ENCODE data around the gene FETUB. TPM values are rescaled to one million over a fixed set of nuclear protein-coding genes. Genes with fewer than 3 reads are reported as not detected.
"Not testable (repeated sequence)": the region's sequence is repeated elsewhere in the genome, so short reads cannot be mapped to it uniquely, and the experiment has no call there.

FETUB gene
- polyA plus RNA-seq, 2 of the 4 experiments (the other 2 are of a cell fraction) = 0.06 to 0.10 TPM

DNA sequence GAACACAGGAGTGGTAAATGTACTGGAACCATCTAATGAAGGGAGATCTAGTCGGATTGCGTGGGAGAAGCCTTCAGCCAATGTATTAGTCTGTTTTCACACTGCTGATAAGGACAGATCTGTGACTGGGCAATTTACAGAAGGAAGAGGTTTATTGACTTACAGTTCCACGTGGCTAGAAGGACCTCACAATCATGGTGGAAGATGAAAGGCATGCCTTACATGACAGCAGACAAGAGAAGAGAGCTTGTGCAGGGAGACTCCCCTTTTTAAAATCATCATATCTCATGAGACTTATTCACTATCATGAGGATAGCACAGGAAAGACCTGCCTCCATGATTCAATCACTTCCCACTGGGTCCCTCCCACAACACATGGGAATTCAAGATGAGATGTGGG lies 42.6 kb downstream of the FETUB start:
- Histone ChIP-seq H3K4me1 (no peaks in the 10 kb centered on the region), H3K27ac (no peak overlapping the region), H3K9me3 (no peaks in the 10 kb centered on the region), H3K4me2 (no peak overlapping the region), H3K4me3 (no peak overlapping the region)
- POLR2A ChIA-PET = no interaction called here
- DNase-seq (ENCODE audit: low read depth in 1 of 2, low spot score in 1 of 2) (no peak), FAIRE-seq (no peak), ATAC-seq (no peak)
- WGBS (ENCODE audit: missing lambda C conversion rate) = 33% methylated on average over 3 of the region's 3 CpGs
- CTCF ChIA-PET = no interaction called here
- TF ChIP-seq NR3C1 (IDR thresholded peaks at IDR 0.05) (no peak), RAD21 (conservative IDR thresholded peaks at IDR 0.05 in 1 of 2, IDR thresholded peaks at IDR 0.05 in 1 of 2) (no peak), CHD2 (IDR thresholded peaks at IDR 0.05; ENCODE audit: low read length, partially characterized antibody) (no peak), EHMT2 (IDR thresholded peaks at IDR 0.05; ENCODE audit: low read depth) (no peak), ZSCAN20 (CRISPR knock-in tag; IDR thresholded peaks at IDR 0.05) (no peak), SREBF2 (IDR thresholded peaks at IDR 0.05) (no peak)
- TF ChIP-seq, protein P1, sequence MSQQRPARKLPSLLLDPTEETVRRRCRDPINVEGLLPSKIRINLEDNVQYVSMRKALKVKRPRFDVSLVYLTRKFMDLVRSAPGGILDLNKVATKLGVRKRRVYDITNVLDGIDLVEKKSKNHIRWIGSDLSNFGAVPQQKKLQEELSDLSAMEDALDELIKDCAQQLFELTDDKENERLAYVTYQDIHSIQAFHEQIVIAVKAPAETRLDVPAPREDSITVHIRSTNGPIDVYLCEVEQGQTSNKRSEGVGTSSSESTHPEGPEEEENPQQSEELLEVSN (IDR thresholded peaks at IDR 0.05; ENCODE audit: borderline replicate concordance, low read depth) = no peak
- TF ChIP-seq, protein P2, sequence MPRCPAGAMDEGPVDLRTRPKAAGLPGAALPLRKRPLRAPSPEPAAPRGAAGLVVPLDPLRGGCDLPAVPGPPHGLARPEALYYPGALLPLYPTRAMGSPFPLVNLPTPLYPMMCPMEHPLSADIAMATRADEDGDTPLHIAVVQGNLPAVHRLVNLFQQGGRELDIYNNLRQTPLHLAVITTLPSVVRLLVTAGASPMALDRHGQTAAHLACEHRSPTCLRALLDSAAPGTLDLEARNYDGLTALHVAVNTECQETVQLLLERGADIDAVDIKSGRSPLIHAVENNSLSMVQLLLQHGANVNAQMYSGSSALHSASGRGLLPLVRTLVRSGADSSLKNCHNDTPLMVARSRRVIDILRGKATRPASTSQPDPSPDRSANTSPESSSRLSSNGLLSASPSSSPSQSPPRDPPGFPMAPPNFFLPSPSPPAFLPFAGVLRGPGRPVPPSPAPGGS (IDR thresholded peaks at IDR 0.05) = no peak
- TF ChIP-seq, protein P3, sequence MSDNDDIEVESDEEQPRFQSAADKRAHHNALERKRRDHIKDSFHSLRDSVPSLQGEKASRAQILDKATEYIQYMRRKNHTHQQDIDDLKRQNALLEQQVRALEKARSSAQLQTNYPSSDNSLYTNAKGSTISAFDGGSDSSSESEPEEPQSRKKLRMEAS (IDR thresholded peaks at IDR 0.05) = no peak

DNA sequence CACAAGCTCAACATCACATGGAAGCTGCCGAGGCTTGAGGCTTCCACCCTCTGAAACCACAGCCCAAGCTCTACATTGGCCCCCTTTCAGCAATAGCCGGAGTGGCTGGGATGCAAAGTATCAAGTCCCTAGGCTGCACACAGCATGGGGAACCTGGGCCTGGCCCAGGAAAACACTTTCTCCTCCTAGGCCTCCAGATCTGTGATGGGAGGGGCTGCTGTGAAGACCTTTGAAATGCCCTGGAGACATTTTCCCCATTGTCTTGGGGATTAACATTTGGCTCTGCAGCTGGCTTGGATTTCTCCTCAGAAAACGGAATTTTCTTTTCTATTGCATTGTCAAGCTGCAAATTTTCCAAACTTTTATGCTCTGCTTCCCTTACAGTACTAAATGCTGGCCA lies 43.8 kb downstream of the FETUB start:
- Histone ChIP-seq H3K27ac (no peak overlapping the region), H3K9me3 (no peaks in the 10 kb centered on the region), H3K4me3 (no peak overlapping the region), H3K4me2 (no peak overlapping the region), H3K4me1 (no peaks in the 10 kb centered on the region)
- ATAC-seq = no peak
- DNase-seq (ENCODE audit: low read depth in 1 of 2, low spot score in 1 of 2) = no peak
- CTCF ChIA-PET = no interaction called here
- FAIRE-seq = no peak
- 22% methylated on average over 2 of the region's 3 CpGs for WGBS (ENCODE audit: missing lambda C conversion rate)
- POLR2A ChIA-PET = no interaction called here
- TF ChIP-seq RFX5 (IDR thresholded peaks at IDR 0.05) (no peak), CHD2 (IDR thresholded peaks at IDR 0.05; ENCODE audit: low read length, partially characterized antibody) (no peak), ZC3H11A (IDR thresholded peaks at IDR 0.05) (no peak), HEYL (CRISPR knock-in tag; IDR thresholded peaks at IDR 0.05) (no peak), ZSCAN20 (CRISPR knock-in tag; IDR thresholded peaks at IDR 0.05) (no peak), SMC3 (IDR thresholded peaks at IDR 0.05) (no peak), MAZ (IDR thresholded peaks at IDR 0.05; ENCODE audit: borderline replicate concordance, low read depth, low read length) (no peak), HOXB5 (CRISPR knock-in tag; IDR thresholded peaks at IDR 0.05) (no peak), HOXA7 (CRISPR knock-in tag; IDR thresholded peaks at IDR 0.05) (no peak), NR3C1 (IDR thresholded peaks at IDR 0.05) (no peak), BHLHE40 (IDR thresholded peaks at IDR 0.05; ENCODE audit: low read depth, low read length) (no peak), KDM5A (IDR thresholded peaks at IDR 0.05) (no peak)
- TF ChIP-seq, protein P4, sequence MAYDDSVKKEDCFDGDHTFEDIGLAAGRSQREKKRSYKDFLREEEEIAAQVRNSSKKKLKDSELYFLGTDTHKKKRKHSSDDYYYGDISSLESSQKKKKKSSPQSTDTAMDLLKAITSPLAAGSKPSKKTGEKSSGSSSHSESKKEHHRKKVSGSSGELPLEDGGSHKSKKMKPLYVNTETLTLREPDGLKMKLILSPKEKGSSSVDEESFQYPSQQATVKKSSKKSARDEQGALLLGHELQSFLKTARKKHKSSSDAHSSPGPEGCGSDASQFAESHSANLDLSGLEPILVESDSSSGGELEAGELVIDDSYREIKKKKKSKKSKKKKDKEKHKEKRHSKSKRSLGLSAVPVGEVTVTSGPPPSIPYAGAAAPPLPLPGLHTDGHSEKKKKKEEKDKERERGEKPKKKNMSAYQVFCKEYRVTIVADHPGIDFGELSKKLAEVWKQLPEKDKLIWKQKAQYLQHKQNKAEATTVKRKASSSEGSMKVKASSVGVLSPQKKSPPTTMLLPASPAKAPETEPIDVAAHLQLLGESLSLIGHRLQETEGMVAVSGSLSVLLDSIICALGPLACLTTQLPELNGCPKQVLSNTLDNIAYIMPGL (CRISPR knock-in tag; IDR thresholded peaks at IDR 0.05; ENCODE audit: borderline replicate concordance) = no peak
- TF ChIP-seq, protein P5, sequence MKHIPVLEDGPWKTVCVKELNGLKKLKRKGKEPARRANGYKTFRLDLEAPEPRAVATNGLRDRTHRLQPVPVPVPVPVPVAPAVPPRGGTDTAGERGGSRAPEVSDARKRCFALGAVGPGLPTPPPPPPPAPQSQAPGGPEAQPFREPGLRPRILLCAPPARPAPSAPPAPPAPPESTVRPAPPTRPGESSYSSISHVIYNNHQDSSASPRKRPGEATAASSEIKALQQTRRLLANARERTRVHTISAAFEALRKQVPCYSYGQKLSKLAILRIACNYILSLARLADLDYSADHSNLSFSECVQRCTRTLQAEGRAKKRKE (CRISPR knock-in tag; IDR thresholded peaks at IDR 0.05; ENCODE audit: low read depth) = no peak
- TF ChIP-seq, protein P3 (IDR thresholded peaks at IDR 0.05) = no peak

DNA sequence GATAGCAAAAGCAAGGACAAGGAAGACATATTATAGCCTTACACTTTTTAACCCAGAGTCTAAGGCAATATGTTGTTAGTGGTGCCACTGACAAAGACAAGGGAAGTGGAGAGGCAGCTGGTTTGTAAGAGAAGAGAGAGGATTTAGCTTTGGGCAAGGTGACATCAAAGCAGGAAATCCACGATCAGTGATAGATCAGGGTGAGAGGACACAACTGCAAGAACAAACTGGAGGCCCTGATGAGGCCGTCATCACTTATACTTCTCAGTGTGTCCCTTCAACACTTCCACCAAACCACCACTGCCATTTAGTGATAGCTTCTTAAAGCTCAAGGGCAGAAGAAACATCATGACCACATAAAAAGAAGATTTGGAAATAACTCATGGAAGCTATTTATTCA lies 46.3 kb downstream of the FETUB start:
- CTCF ChIA-PET = interaction anchor here (0.6 kb wide), 1 partner anchor 34 kb away, joined by 3 read pairs; no protein-coding TSS in a partner anchor
- H3K9me3 ChIP-seq; POLR2A ChIA-PET; H3K4me1 ChIP-seq; ATAC-seq; DNase-seq (ENCODE audit: low read depth in 1 of 2, low spot score in 1 of 2); H3K27ac ChIP-seq; H3K4me3 ChIP-seq; H3K4me2 ChIP-seq; FAIRE-seq: not testable (repeated sequence)
- 81% methylated on average over 2 of the region's 2 CpGs for WGBS (ENCODE audit: missing lambda C conversion rate)
